Right lobe of liver (tissue), 6 donors: Measurements from ENCODE around the gene DISP3. TPM values are rescaled to one million over a fixed set of nuclear protein-coding genes. Genes with fewer than 3 reads are reported as not detected.

ENCODE experiments used
- ATAC-seq, 4 donors: fragments of 200-7000 bp; cut with Tn5 transposase; one replicate each; pipeline ENCODE4 v1.9.1; 2020; ENCODE audit warnings: mild to moderate bottlenecking in 4 of 4, moderate library complexity in 4 of 4
- DNase-seq, 3 donors: peaks; one replicate each; pipeline ENCODE4 v3.0.0-alpha.2; 2020
- H3K27ac ChIP-seq, 3 donors: fragments of 200-600 bp; one replicate each; pipeline ENCODE4 v1.8.0; 2022
- H3K27me3 ChIP-seq, 2 donors: fragments of 200-600 bp; one replicate each; pipeline ENCODE4 v1.8.0; 2022
- H3K36me3 ChIP-seq, 4 donors: fragments of 200-600 bp; sonication (generic) in 1 of 4; one replicate each; pipeline versions ENCODE4 v1.5.1 to v1.8.0; 2017 to 2022; ENCODE audit warnings: control low read depth in 1 of 4
- H3K4me1 ChIP-seq, 4 donors: fragments of 200-600 bp; sonication (generic) in 1 of 4; one replicate each; pipeline versions ENCODE4 v1.5.1 to v1.8.0; 2017 to 2022; ENCODE audit warnings: control low read depth in 1 of 4
- H3K4me3 ChIP-seq, 3 donors: fragments of 200-600 bp; one replicate each; pipeline ENCODE4 v1.8.0; 2022
- H3K9me3 ChIP-seq, 4 donors: fragments of 200-600 bp; sonication (generic) in 1 of 4; one replicate each; pipeline versions ENCODE4 v1.5.1 to v1.8.0; 2017 to 2022; ENCODE audit warnings: control low read depth in 1 of 4
- POLR2A ChIP-seq: fragments of 450-650 bp; IDR thresholded peaks from one replicate; pipeline ENCODE4 v1.6.1; 2017; ENCODE audit warnings: antibody characterized with exemption, mild to moderate bottlenecking
- WGBS: methylation state at CpG from one replicate; pipeline ENCODE4 v1.1.6; 2018; ENCODE audit warnings: low coverage, low lambda C conversion rate; ENCODE audit not compliant: insufficient coverage; ENCODE audit errors: missing lambda C conversion rate; 5-methylcytosine and 5-hydroxymethylcytosine counted together
- intact Hi-C, 2 donors: fragments of 100-400 bp; cut with DNase I; formaldehyde crosslinking; loops; one replicate each; pipeline versions ENCODE4 v1.11.2 to v1.14.1; 2022
- total RNA-seq, 6 experiments: library from RNA; depleted of rRNA in 2 of 6; stranded (reverse); fragments of >200 nt in 2 of 6; fragmentation: NEBNext Ultra II Directional in 3 of 6; extraction: Animal tissue kit (Norgen Biotek cat#: 25700) in 3 of 6; gene quantifications; one replicate each; pipeline versions ENCODE4 v1.1.0 to v1.2.4, GENCODE V29; 2016 to 2023
- TF ChIP-seq, protein P1 (sequence below), 4 donors: fragments of 200-600 bp in 3 of 4; fragments of 450-650 bp in 1 of 4; IDR thresholded peaks; one replicate each; pipeline versions ENCODE4 v1.5.1 to v1.8.0; 2016 to 2022; ENCODE audit warnings: antibody characterized with exemption in 4 of 4, mild to moderate bottlenecking in 2 of 4
- donor health status: DM: no; HTN: yes; CAD: no.
- donor health status: DM: no; HTN: no; CAD: no.
- donor health status: DM: no; HTN: no; CAD: no.
- donor health status: DM: no; HTN: yes; CAD: no.
- donor health status: DM: no; HTN: yes; CAD: no.

The DISP3 gene
- total RNA-seq, 6 experiments from 2014 or later: 0.06 TPM; not detected in 5

DNA sequence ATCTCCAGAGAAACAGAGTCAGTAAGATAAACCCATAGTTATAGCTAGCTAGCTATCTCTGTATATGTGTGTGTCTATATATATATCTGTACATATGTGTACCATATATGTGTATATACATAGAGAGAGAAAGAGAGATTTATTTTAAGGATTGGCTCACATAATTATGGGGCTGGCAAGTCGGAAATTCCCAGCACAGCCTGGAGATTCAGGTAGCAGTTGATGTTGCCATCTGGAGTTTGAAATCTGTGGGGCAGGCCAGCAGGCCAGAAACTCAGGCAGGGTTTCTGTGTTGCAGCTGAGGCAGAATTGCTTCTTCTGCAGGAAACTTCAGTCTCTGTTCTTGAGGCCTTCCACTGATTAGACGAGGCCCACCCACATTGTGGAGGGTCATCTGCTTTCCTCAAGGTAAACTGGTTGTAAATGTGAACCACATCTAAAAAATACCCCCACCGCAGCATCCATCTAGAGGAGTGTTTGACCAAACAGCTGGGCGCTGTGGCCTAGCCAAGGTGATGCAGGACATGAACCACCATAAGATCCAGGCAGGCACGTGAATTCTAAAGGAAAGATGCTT, 94.2 kb downstream of the DISP3 start:
- H3K27ac ChIP-seq: no peak overlapping the region
- H3K4me1 ChIP-seq: no peaks in the 10 kb centered on the region
- ATAC-seq (no peak), DNase-seq (no peak)
- TF ChIP-seq, protein P1, sequence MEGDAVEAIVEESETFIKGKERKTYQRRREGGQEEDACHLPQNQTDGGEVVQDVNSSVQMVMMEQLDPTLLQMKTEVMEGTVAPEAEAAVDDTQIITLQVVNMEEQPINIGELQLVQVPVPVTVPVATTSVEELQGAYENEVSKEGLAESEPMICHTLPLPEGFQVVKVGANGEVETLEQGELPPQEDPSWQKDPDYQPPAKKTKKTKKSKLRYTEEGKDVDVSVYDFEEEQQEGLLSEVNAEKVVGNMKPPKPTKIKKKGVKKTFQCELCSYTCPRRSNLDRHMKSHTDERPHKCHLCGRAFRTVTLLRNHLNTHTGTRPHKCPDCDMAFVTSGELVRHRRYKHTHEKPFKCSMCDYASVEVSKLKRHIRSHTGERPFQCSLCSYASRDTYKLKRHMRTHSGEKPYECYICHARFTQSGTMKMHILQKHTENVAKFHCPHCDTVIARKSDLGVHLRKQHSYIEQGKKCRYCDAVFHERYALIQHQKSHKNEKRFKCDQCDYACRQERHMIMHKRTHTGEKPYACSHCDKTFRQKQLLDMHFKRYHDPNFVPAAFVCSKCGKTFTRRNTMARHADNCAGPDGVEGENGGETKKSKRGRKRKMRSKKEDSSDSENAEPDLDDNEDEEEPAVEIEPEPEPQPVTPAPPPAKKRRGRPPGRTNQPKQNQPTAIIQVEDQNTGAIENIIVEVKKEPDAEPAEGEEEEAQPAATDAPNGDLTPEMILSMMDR (IDR thresholded peaks at IDR 0.05): no peak
- no peak for TF ChIP-seq POLR2A
- no peaks in the 10 kb centered on the region for H3K9me3 ChIP-seq
- H3K4me3 ChIP-seq: no peak overlapping the region
- WGBS: 40% methylated on average over 1 of the region's 5 CpGs
- intact Hi-C loops: no loop called here
- H3K27me3 ChIP-seq: no peaks in the 10 kb centered on the region
- H3K36me3 ChIP-seq: no peaks in the 10 kb centered on the region

GRCh38 chr1:11575553-11575952, 96.6 kb downstream of the DISP3 start:
- 75% methylated on average over 6 of the region's 6 CpGs for WGBS
- ATAC-seq (no peak), DNase-seq (no peak)
- Histone ChIP-seq H3K27ac (no peak overlapping the region), H3K36me3 (no peaks in the 10 kb centered on the region), H3K4me1 (no peaks in the 10 kb centered on the region), H3K4me3 (no peak overlapping the region), H3K27me3 (no peaks in the 10 kb centered on the region), H3K9me3 (no peaks in the 10 kb centered on the region)
- TF ChIP-seq, protein P1 (IDR thresholded peaks at IDR 0.05): no peak
- no peak for TF ChIP-seq POLR2A
- intact Hi-C loops: no loop called here

DNA sequence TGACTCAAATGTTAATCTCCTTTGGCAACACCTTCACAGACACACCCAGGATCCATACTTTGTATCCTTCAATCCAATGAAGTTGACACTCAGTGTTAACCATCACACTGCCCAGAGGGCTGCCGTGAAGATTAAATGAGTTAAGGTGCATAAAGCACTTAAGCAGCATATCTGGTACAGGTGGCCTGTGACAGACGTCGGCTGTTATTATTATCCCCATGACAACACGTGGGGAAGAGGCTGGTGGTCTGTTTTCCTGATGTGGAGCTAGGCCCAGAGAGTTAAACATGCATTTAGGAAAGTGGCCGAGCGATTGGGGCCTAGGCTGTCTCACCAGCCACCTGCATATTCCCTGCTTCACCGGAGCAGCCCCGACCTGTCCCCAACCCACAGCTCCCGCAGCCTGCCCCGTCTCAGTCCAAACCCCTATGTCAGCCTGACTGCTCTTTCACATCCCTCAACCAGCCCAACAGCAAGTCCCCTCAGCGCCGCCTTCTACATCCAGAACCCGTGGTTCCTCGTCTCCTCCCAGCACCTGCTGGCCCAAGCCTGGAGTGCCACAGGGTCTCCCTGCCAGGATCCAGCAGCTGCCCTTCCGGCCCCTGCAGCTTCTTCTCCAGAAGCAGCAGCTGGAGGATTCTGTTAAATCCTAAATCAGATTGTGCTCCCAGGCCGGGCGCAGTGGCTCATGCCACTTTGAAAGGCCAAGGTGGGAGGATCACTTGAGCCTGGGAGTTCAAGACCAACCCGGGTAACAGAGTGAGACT, 97.3 kb downstream of the DISP3 start:
- Histone ChIP-seq H3K27ac (no peak overlapping the region), H3K27me3 (no peaks in the 10 kb centered on the region), H3K4me1 (no peaks in the 10 kb centered on the region), H3K9me3 (no peaks in the 10 kb centered on the region), H3K4me3 (no peak overlapping the region), H3K36me3 (no peaks in the 10 kb centered on the region)
- no peak for DNase-seq
- WGBS: 58% methylated on average over 14 of the region's 18 CpGs
- no peak for ATAC-seq
- intact Hi-C loops: no loop called here
- TF ChIP-seq POLR2A: no peak
- TF ChIP-seq, protein P1 (IDR thresholded peaks at IDR 0.05): no peak

GRCh38 chr1:11578004-11578403, 99.0 kb downstream of the DISP3 start:
- no peaks in the 10 kb centered on the region for H3K9me3 ChIP-seq
- no peaks in the 10 kb centered on the region for H3K36me3 ChIP-seq
- DNase-seq (no peak), ATAC-seq (no peak)
- intact Hi-C loops: no loop called here
- 27% methylated on average over 7 of the region's 7 CpGs for WGBS
- no peaks in the 10 kb centered on the region for H3K27me3 ChIP-seq
- H3K27ac ChIP-seq: no peak overlapping the region
- H3K4me1 ChIP-seq: no peaks in the 10 kb centered on the region
- H3K4me3 ChIP-seq: no peak overlapping the region
- no peak for TF ChIP-seq POLR2A
- TF ChIP-seq, protein P1 (IDR thresholded peaks at IDR 0.05): no peak
